Measurements from ENCODE around the gene EIF4A2.

EIF4A2 gene

GRCh38 chr3:186760141-186760833, 23.1 kb upstream of the EIF4A2 start:
- Histone ChIP-seq H3K18ac (ENCODE audit: low read length) (no peak overlapping the region), H3K23ac (ENCODE audit: low read length) (no peak overlapping the region), H3K4ac (ENCODE audit: low read depth, low read length) (no peak overlapping the region), H3K36me3 (ENCODE audit: control insufficient read depth, insufficient read depth, low read length) (no peaks in the 10 kb centered on the region), H3K56ac (ENCODE audit: low read length) (no peak overlapping the region), H3K27ac (ENCODE audit: low read depth, low read length) (no peak overlapping the region), H2AK5ac (ENCODE audit: low read length) (no peak overlapping the region), H2BK120ac (ENCODE audit: low read depth, low read length) (no peak overlapping the region), H3K79me1 (ENCODE audit: low read length) (no peaks in the 10 kb centered on the region), H3K4me1 (ENCODE audit: control insufficient read depth, low read depth, low read length) (no peaks in the 10 kb centered on the region), H4K5ac (ENCODE audit: low read length) (no peak overlapping the region), H2BK15ac (replicated peaks; ENCODE audit: low read depth) (no peak overlapping the region), H3K79me2 (ENCODE audit: control insufficient read depth, insufficient read depth, low read length) (no peaks in the 10 kb centered on the region), H3K27me3 (ENCODE audit: insufficient read depth, low read length, poor library complexity) (no peaks in the 10 kb centered on the region), H3K4me2 (ENCODE audit: low read length) (no peak overlapping the region), H3K9ac (ENCODE audit: low read length) (no peak overlapping the region), H3K4me3 (ENCODE audit: low read length) (no peak overlapping the region), H2BK5ac (ENCODE audit: low read length) (no peak overlapping the region), H4K8ac (ENCODE audit: low read depth, low read length) (no peak overlapping the region)
- peak; percentile 37 for DNase-seq
- WGBS (ENCODE audit: extremely low coverage, insufficient coverage, low lambda C conversion rate): no CpG with 5 or more reads among the region's 10 CpGs

- Histone ChIP-seq H3K9ac (ENCODE audit: low read length) (no peak overlapping the region), H2BK15ac (replicated peaks; ENCODE audit: low read depth) (no peak overlapping the region), H4K5ac (ENCODE audit: low read length) (no peak overlapping the region), H2BK5ac (ENCODE audit: low read length) (no peak overlapping the region), H3K23ac (ENCODE audit: low read length) (no peak overlapping the region), H3K4me1 (ENCODE audit: control insufficient read depth, low read depth, low read length) (no peaks in the 10 kb centered on the region), H2AK5ac (ENCODE audit: low read length) (no peak overlapping the region), H3K4ac (ENCODE audit: low read depth, low read length) (no peak overlapping the region), H3K36me3 (ENCODE audit: control insufficient read depth, insufficient read depth, low read length) (no peaks in the 10 kb centered on the region), H3K4me2 (ENCODE audit: low read length) (no peak overlapping the region), H2BK120ac (ENCODE audit: low read depth, low read length) (no peak overlapping the region), H3K18ac (ENCODE audit: low read length) (no peak overlapping the region), H3K56ac (ENCODE audit: low read length) (no peak overlapping the region), H4K8ac (ENCODE audit: low read depth, low read length) (no peak overlapping the region), H3K27me3 (ENCODE audit: insufficient read depth, low read length, poor library complexity) (no peaks in the 10 kb centered on the region), H3K27ac (ENCODE audit: low read depth, low read length) (no peak overlapping the region), H3K79me2 (ENCODE audit: control insufficient read depth, insufficient read depth, low read length) (no peaks in the 10 kb centered on the region), H3K79me1 (ENCODE audit: low read length) (no peaks in the 10 kb centered on the region), H3K4me3 (ENCODE audit: low read length) (no peak overlapping the region)
- no CpG with 5 or more reads among the region's 8 CpGs for WGBS (ENCODE audit: extremely low coverage, insufficient coverage, low lambda C conversion rate)
- no peak for DNase-seq
These were observed 22.4 kb upstream of the EIF4A2 start for GRCh38 chr3:186760897-186761447.

- H3K4ac ChIP-seq (ENCODE audit: low read depth, low read length): no peak overlapping the region
- no peak overlapping the region for H3K4me2 ChIP-seq (ENCODE audit: low read length)
- no peak overlapping the region for H3K4me3 ChIP-seq (ENCODE audit: low read length)
These were observed 11.1 kb upstream of the EIF4A2 start for GRCh38 chr3:186772281-186772694.

GRCh38 chr3:186772701-186773417, 10.5 kb upstream of the EIF4A2 start:
- Histone ChIP-seq H3K4me3 (ENCODE audit: low read length) (no peak overlapping the region), H3K56ac (ENCODE audit: low read length) (peak overlapping the region; percentile 53), H3K4me1 (ENCODE audit: control insufficient read depth, low read depth, low read length) (peaks cover 3% of the 10 kb centered on the region), H4K5ac (ENCODE audit: low read length) (no peak overlapping the region), H3K4ac (ENCODE audit: low read depth, low read length) (no peak overlapping the region), H3K18ac (ENCODE audit: low read length) (no peak overlapping the region), H3K79me1 (ENCODE audit: low read length) (no peaks in the 10 kb centered on the region), H3K27me3 (ENCODE audit: insufficient read depth, low read length, poor library complexity) (no peaks in the 10 kb centered on the region), H2BK15ac (replicated peaks; ENCODE audit: low read depth) (no peak overlapping the region), H2AK5ac (ENCODE audit: low read length) (no peak overlapping the region), H3K9ac (ENCODE audit: low read length) (no peak overlapping the region), H4K8ac (ENCODE audit: low read depth, low read length) (no peak overlapping the region), H3K27ac (ENCODE audit: low read depth, low read length) (no peak overlapping the region), H3K79me2 (ENCODE audit: control insufficient read depth, insufficient read depth, low read length) (no peaks in the 10 kb centered on the region), H3K4me2 (ENCODE audit: low read length) (no peak overlapping the region), H2BK5ac (ENCODE audit: low read length) (no peak overlapping the region), H2BK120ac (ENCODE audit: low read depth, low read length) (no peak overlapping the region), H3K36me3 (ENCODE audit: control insufficient read depth, insufficient read depth, low read length) (no peaks in the 10 kb centered on the region), H3K23ac (ENCODE audit: low read length) (no peak overlapping the region)
- WGBS (ENCODE audit: extremely low coverage, insufficient coverage, low lambda C conversion rate): no CpG with 5 or more reads among the region's 28 CpGs
- DNase-seq: no peak

More at GRCh38 chr3:186772281-186772694, 11.1 kb upstream of the EIF4A2 start:
- H2BK15ac ChIP-seq (replicated peaks; ENCODE audit: low read depth): no peak overlapping the region
- H4K5ac ChIP-seq (ENCODE audit: low read length): no peak overlapping the region
- peaks cover 3% of the 10 kb centered on the region for H3K4me1 ChIP-seq (ENCODE audit: control insufficient read depth, low read depth, low read length)
- H2AK5ac ChIP-seq (ENCODE audit: low read length): no peak overlapping the region
- H3K79me2 ChIP-seq (ENCODE audit: control insufficient read depth, insufficient read depth, low read length): no peaks in the 10 kb centered on the region
- no peak overlapping the region for H2BK5ac ChIP-seq (ENCODE audit: low read length)
- DNase-seq: no peak
- H3K18ac ChIP-seq (ENCODE audit: low read length): no peak overlapping the region
- H4K8ac ChIP-seq (ENCODE audit: low read depth, low read length): no peak overlapping the region
- no peaks in the 10 kb centered on the region for H3K27me3 ChIP-seq (ENCODE audit: insufficient read depth, low read length, poor library complexity)
- no peaks in the 10 kb centered on the region for H3K79me1 ChIP-seq (ENCODE audit: low read length)
- H3K27ac ChIP-seq (ENCODE audit: low read depth, low read length): no peak overlapping the region
- WGBS (ENCODE audit: extremely low coverage, insufficient coverage, low lambda C conversion rate): no CpG with 5 or more reads among the region's 26 CpGs
- H3K56ac ChIP-seq (ENCODE audit: low read length): no peak overlapping the region
- H3K36me3 ChIP-seq (ENCODE audit: control insufficient read depth, insufficient read depth, low read length): no peaks in the 10 kb centered on the region
- no peak overlapping the region for H3K23ac ChIP-seq (ENCODE audit: low read length)
- H2BK120ac ChIP-seq (ENCODE audit: low read depth, low read length): no peak overlapping the region
- H3K9ac ChIP-seq (ENCODE audit: low read length): no peak overlapping the region

- Histone ChIP-seq H3K4me3 (ENCODE audit: low read length) (no peak overlapping the region), H3K4me1 (ENCODE audit: control insufficient read depth, low read depth, low read length) (peaks cover 3% of the 10 kb centered on the region), H3K56ac (ENCODE audit: low read length) (no peak overlapping the region), H2AK5ac (ENCODE audit: low read length) (no peak overlapping the region), H3K36me3 (ENCODE audit: control insufficient read depth, insufficient read depth, low read length) (no peaks in the 10 kb centered on the region), H3K79me1 (ENCODE audit: low read length) (no peaks in the 10 kb centered on the region), H2BK15ac (replicated peaks; ENCODE audit: low read depth) (no peak overlapping the region), H3K27ac (ENCODE audit: low read depth, low read length) (no peak overlapping the region), H2BK5ac (ENCODE audit: low read length) (no peak overlapping the region), H3K27me3 (ENCODE audit: insufficient read depth, low read length, poor library complexity) (no peaks in the 10 kb centered on the region), H3K4me2 (ENCODE audit: low read length) (no peak overlapping the region), H4K5ac (ENCODE audit: low read length) (no peak overlapping the region), H3K9ac (ENCODE audit: low read length) (no peak overlapping the region), H3K18ac (ENCODE audit: low read length) (no peak overlapping the region), H3K79me2 (ENCODE audit: control insufficient read depth, insufficient read depth, low read length) (no peaks in the 10 kb centered on the region), H4K8ac (ENCODE audit: low read depth, low read length) (no peak overlapping the region), H2BK120ac (ENCODE audit: low read depth, low read length) (no peak overlapping the region), H3K23ac (ENCODE audit: low read length) (no peak overlapping the region), H3K4ac (ENCODE audit: low read depth, low read length) (no peak overlapping the region)
- no CpG with 5 or more reads among the region's 8 CpGs for WGBS (ENCODE audit: extremely low coverage, insufficient coverage, low lambda C conversion rate)
- peak; percentile 95 for DNase-seq
These were observed 7.4 kb upstream of the EIF4A2 start for GRCh38 chr3:186775999-186776398.

Data from mesendoderm (in vitro differentiated cells).